Keratinocyte (primary cell): ENCODE data around the gene DNAJC24. TPM values are rescaled to one million over a fixed set of nuclear protein-coding genes. Genes with fewer than 3 reads are reported as not detected.

Experiments
- DNase-seq: peaks from one replicate; pipeline ENCODE4 v3.0.0-alpha.2; 2011; ENCODE audit warnings: low read depth, missing footprints, low spot score
- FAIRE-seq: peaks from 2 replicates; lab custom pipeline; 2011; peaks lifted over from hg19 to GRCh38; lab: Jason Lieb, UNC
- H2AFZ ChIP-seq: 2 replicates; pipeline ENCODE4 v1.6.0; 2012; ENCODE audit warnings: low read length, control low read depth, inconsistent platforms; ENCODE audit not compliant: control insufficient read depth
- H3K27ac ChIP-seq: 2 replicates; pipeline ENCODE4 v1.5.1; 2011; ENCODE audit warnings: low read length; ENCODE audit not compliant: control insufficient read depth, insufficient read depth
- H3K27me3 ChIP-seq: 3 replicates; pipeline ENCODE4 v1.6.0; 2011; ENCODE audit warnings: low read length; ENCODE audit not compliant: control insufficient read depth, insufficient read depth; ENCODE audit errors: extremely low read depth
- H3K36me3 ChIP-seq, 2 experiments: 2 replicates in 1 of 2; 3 replicates in 1 of 2; pipeline ENCODE4 v1.5.1; 2011; ENCODE audit warnings: low read length in 2 of 2, mild to moderate bottlenecking in 1 of 2; ENCODE audit not compliant: control insufficient read depth in 2 of 2, insufficient read depth in 2 of 2; ENCODE audit errors: extremely low read depth in 1 of 2
- H3K4me1 ChIP-seq: 3 replicates; pipeline ENCODE4 v1.5.1; 2011; ENCODE audit warnings: low read length; ENCODE audit not compliant: control insufficient read depth, insufficient read depth; ENCODE audit errors: extremely low read depth
- H3K4me2 ChIP-seq: 3 replicates; pipeline ENCODE4 v1.6.0; 2011; ENCODE audit warnings: low read depth, low read length; ENCODE audit not compliant: control insufficient read depth, insufficient read depth; ENCODE audit errors: extremely low read depth
- H3K4me3 ChIP-seq, 3 experiments: fragments of 200-600 bp in 1 of 3; sonication (generic) in 1 of 3; 2 replicates in 2 of 3; 3 replicates in 1 of 3; pipeline ENCODE4 v1.5.1; 2011 to 2016; ENCODE audit warnings: low read length in 3 of 3, mild to moderate bottlenecking in 3 of 3, control low read depth in 2 of 3, inconsistent platforms in 1 of 3, low read depth in 1 of 3, mixed read lengths in 1 of 3, mixed run types in 1 of 3, moderate library complexity in 1 of 3; ENCODE audit not compliant: control insufficient read depth in 2 of 3, insufficient read depth in 2 of 3; ENCODE audit errors: extremely low read depth in 1 of 3
- H3K79me2 ChIP-seq: 2 replicates; pipeline ENCODE4 v1.6.0; 2012; ENCODE audit warnings: low read length; ENCODE audit not compliant: control insufficient read depth, insufficient read depth
- H3K9ac ChIP-seq: 3 replicates; pipeline ENCODE4 v1.6.0; 2011; ENCODE audit warnings: low read length; ENCODE audit not compliant: control insufficient read depth, insufficient read depth; ENCODE audit errors: extremely low read depth
- H3K9me1 ChIP-seq: 3 replicates; pipeline ENCODE4 v1.6.0; 2011; ENCODE audit warnings: low read length; ENCODE audit not compliant: control insufficient read depth, insufficient read depth; ENCODE audit errors: extremely low read depth
- H3K9me3 ChIP-seq: 2 replicates; pipeline ENCODE4 v1.5.1; 2012; ENCODE audit warnings: low read depth, low read length; ENCODE audit not compliant: control insufficient read depth
- H4K20me1 ChIP-seq: 3 replicates; pipeline ENCODE4 v1.6.0; 2011; ENCODE audit warnings: low read length; ENCODE audit not compliant: control insufficient read depth, insufficient read depth; ENCODE audit errors: extremely low read depth
- EZH2 ChIP-seq: IDR thresholded peaks from one replicate; pipeline ENCODE4 v1.6.1; 2012; ENCODE audit warnings: inconsistent platforms, mild to moderate bottlenecking, low read length, moderate library complexity
- dilution Hi-C: fragments of 300-500 bp; cut with MboI; formaldehyde crosslinking; loops from one replicate; pipeline ENCODE4 v1.7.0; 2020; ENCODE audit warnings: low sequenced_read_pairs; ENCODE audit not compliant: extremely low pct_ligation_motif_present
- polyA plus RNA-seq, 5 experiments: library from polyadenylated mRNA; depleted of rRNA in 3 of 5; stranded (reverse) in 3 of 5; stranded (forward) in 1 of 5; unstranded in 1 of 5; fragments of >200 nt; gene quantifications; 1 replicate in 1 of 5; 2 replicates in 3 of 5; 3 replicates in 1 of 5; pipeline versions ENCODE4 v1.2.1 to v1.2.3, GENCODE V29; 2011 to 2012; ENCODE audit warnings: missing spikeins in 2 of 5, low read depth in 1 of 5, low replicate concordance in 1 of 5
- TF ChIP-seq, protein P1 (sequence below), 3 experiments: IDR thresholded peaks in 1 of 3; conservative IDR thresholded peaks in 1 of 3; optimal IDR thresholded peaks in 1 of 3; 2 replicates in 2 of 3; 3 replicates in 1 of 3; pipeline versions ENCODE3 to v1.5.1; 2011; ENCODE audit warnings: low read length in 3 of 3, mild to moderate bottlenecking in 3 of 3, moderate library complexity in 2 of 3, control low read depth in 1 of 3, inconsistent platforms in 1 of 3; ENCODE audit not compliant: insufficient read depth in 2 of 3; ENCODE audit errors: extremely low read depth in 1 of 3

Gene DNAJC24
- polyA plus RNA-seq, 1 donor (not counting 4 experiments of a cell fraction or from before 2014, with no cell fraction given), result 30.3 TPM

DNA sequence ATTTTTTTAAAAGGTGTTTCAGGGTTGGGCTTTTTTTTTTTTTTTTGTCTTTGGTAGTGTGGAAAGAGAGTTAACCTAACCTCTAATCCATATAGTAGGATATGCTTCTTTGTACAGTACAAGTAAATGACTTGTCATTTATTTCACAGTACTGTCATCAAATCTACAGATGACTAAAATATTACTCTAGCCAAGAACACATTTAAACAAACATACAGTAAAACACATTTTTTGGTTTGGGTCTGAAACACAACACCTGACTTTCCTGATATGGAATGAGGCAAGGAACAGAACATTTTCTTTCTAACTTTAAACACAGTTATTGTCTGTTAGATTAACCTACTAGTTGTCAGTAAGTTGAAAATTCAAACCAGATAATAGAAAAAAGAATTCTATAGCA lies 71.6 kb downstream of the DNAJC24 start:
- dilution Hi-C loops, result no loop called here
- no peaks in the 10 kb centered on the region for H4K20me1 ChIP-seq
- H3K4me3 ChIP-seq, result no peak overlapping the region
- H3K9me3 ChIP-seq, result no peaks in the 10 kb centered on the region
- H3K36me3 ChIP-seq, result no peaks in the 10 kb centered on the region
- no peak overlapping the region for H3K27ac ChIP-seq
- H3K9ac ChIP-seq, result no peak overlapping the region
- no peak for DNase-seq
- TF ChIP-seq, protein P1, sequence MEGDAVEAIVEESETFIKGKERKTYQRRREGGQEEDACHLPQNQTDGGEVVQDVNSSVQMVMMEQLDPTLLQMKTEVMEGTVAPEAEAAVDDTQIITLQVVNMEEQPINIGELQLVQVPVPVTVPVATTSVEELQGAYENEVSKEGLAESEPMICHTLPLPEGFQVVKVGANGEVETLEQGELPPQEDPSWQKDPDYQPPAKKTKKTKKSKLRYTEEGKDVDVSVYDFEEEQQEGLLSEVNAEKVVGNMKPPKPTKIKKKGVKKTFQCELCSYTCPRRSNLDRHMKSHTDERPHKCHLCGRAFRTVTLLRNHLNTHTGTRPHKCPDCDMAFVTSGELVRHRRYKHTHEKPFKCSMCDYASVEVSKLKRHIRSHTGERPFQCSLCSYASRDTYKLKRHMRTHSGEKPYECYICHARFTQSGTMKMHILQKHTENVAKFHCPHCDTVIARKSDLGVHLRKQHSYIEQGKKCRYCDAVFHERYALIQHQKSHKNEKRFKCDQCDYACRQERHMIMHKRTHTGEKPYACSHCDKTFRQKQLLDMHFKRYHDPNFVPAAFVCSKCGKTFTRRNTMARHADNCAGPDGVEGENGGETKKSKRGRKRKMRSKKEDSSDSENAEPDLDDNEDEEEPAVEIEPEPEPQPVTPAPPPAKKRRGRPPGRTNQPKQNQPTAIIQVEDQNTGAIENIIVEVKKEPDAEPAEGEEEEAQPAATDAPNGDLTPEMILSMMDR (optimal IDR thresholded peaks at IDR 0.05 in 1 of 3, IDR thresholded peaks at IDR 0.05 in 1 of 3, conservative IDR thresholded peaks at IDR 0.05 in 1 of 3; ENCODE audit: extremely low read depth in 1 of 3, insufficient read depth in 2 of 3, low read length in 3 of 3), result no peak
- TF ChIP-seq EZH2, result no peak
- no peak overlapping the region for H3K4me2 ChIP-seq
- H3K4me1 ChIP-seq, result no peaks in the 10 kb centered on the region
- no peak overlapping the region for H2AFZ ChIP-seq
- no peak for FAIRE-seq
- H3K79me2 ChIP-seq, result no peaks in the 10 kb centered on the region
- no peaks in the 10 kb centered on the region for H3K9me1 ChIP-seq
- H3K27me3 ChIP-seq, result no peaks in the 10 kb centered on the region

DNA sequence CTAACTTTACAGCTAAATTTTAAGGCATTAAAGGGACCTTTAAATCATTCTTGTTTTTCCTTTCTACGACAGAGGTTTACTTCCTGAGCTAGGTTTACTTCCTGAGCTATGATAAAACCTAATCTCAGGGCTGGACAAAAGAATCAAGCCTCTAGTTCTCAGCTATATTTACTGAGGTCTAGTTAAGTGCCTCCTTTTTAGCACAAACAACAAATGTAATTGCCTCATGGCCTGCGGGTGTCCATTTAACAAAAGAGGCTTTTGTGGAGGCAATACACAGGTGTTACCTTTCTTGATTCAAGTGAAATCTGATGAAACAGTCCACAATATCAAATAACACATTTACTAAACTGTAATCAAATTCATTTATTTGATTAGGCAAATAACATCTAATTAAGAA lies 72.4 kb downstream of the DNAJC24 start:
- H3K4me3 ChIP-seq, result no peak overlapping the region
- H3K27me3 ChIP-seq, result no peaks in the 10 kb centered on the region
- FAIRE-seq (no peak), DNase-seq (no peak)
- no peaks in the 10 kb centered on the region for H3K4me1 ChIP-seq
- H3K27ac ChIP-seq, result no peak overlapping the region
- TF ChIP-seq EZH2, result no peak
- TF ChIP-seq, protein P1 (optimal IDR thresholded peaks at IDR 0.05 in 1 of 3, IDR thresholded peaks at IDR 0.05 in 1 of 3, conservative IDR thresholded peaks at IDR 0.05 in 1 of 3; ENCODE audit: extremely low read depth in 1 of 3, insufficient read depth in 2 of 3, low read length in 3 of 3), result no peak
- H3K4me2 ChIP-seq, result no peak overlapping the region
- no peaks in the 10 kb centered on the region for H3K36me3 ChIP-seq
- H2AFZ ChIP-seq, result no peak overlapping the region
- no peaks in the 10 kb centered on the region for H3K79me2 ChIP-seq
- no peak overlapping the region for H3K9ac ChIP-seq
- no peaks in the 10 kb centered on the region for H3K9me3 ChIP-seq
- dilution Hi-C loops, result no loop called here
- no peaks in the 10 kb centered on the region for H3K9me1 ChIP-seq
- no peaks in the 10 kb centered on the region for H4K20me1 ChIP-seq
